ENCODE results near the gene TFPI. TPM values are rescaled to one million over a fixed set of nuclear protein-coding genes. Genes with fewer than 3 reads are reported as not detected.

Gene TFPI
- total RNA-seq, 4 donors from 2014 or later: 68.9 to 219 (median 108) TPM

GRCh38 chr2:187580462-187581124 is 26.4 kb upstream of the TFPI start:
- no peak for TF ChIP-seq CTCF (IDR thresholded peaks at IDR 0.05; ENCODE audit: low read depth)

GRCh38 chr2:187577310-187577709 is 23.1 kb upstream of the TFPI start:
- TF ChIP-seq CTCF (IDR thresholded peaks at IDR 0.05; ENCODE audit: low read depth): no peak

- no peak for TF ChIP-seq CTCF (IDR thresholded peaks at IDR 0.05; ENCODE audit: low read depth)
These were observed 22.7 kb upstream of the TFPI start for GRCh38 chr2:187576906-187577305.

- no peak for TF ChIP-seq CTCF (IDR thresholded peaks at IDR 0.05; ENCODE audit: low read depth)
These were observed 21.5 kb upstream of the TFPI start for GRCh38 chr2:187575751-187576067.

- TF ChIP-seq CTCF (IDR thresholded peaks at IDR 0.05; ENCODE audit: low read depth): no peak
These were observed 20.9 kb upstream of the TFPI start for GRCh38 chr2:187574969-187575750.

- TF ChIP-seq CTCF (IDR thresholded peaks at IDR 0.05; ENCODE audit: low read depth): no peak
These were observed 19.5 kb upstream of the TFPI start for GRCh38 chr2:187573722-187574121.

GRCh38 chr2:187569571-187569970 is 15.3 kb upstream of the TFPI start:
- TF ChIP-seq CTCF (IDR thresholded peaks at IDR 0.05; ENCODE audit: low read depth): no peak

Measured in subcutaneous adipose tissue (tissue), 4 donors.